Kidney (tissue), 14 donors: ENCODE data around the gene ASB8. TPM values are rescaled to one million over a fixed set of nuclear protein-coding genes. Genes with fewer than 3 reads are reported as not detected.
A peak's percentile ranks its signal among the peaks of the same experiment; 100 is the strongest.

Experiments
- DNase-seq, 5 donors: peaks; one replicate each; pipeline ENCODE4 v3.0.0-alpha.2; 2013 to 2020
- FAIRE-seq: peaks from 2 replicates; lab custom pipeline; 2012; peaks lifted over from hg19 to GRCh38; lab: Jason Lieb, UNC
- H3K27ac ChIP-seq, 2 donors: one replicate each; pipeline ENCODE4 v1.7.0; 2013; ENCODE audit warnings: low read depth in 2 of 2, low read length in 2 of 2, inconsistent platforms in 1 of 2
- H3K27me3 ChIP-seq: one replicate; pipeline ENCODE4 v1.7.1; 2013; ENCODE audit warnings: low read length, inconsistent platforms; ENCODE audit not compliant: control insufficient read depth, insufficient read depth
- H3K36me3 ChIP-seq, 3 donors: one replicate each; pipeline versions ENCODE4 v1.7.0 to v1.7.1; 2013; ENCODE audit warnings: low read length in 3 of 3, control low read depth in 1 of 3, inconsistent platforms in 1 of 3; ENCODE audit not compliant: insufficient read depth in 3 of 3, control insufficient read depth in 2 of 3
- H3K4me1 ChIP-seq, 3 donors: one replicate each; pipeline versions ENCODE4 v1.7.0 to v1.7.1; 2013; ENCODE audit warnings: low read length in 3 of 3, inconsistent platforms in 1 of 3, low read depth in 1 of 3; ENCODE audit not compliant: control insufficient read depth in 2 of 3, insufficient read depth in 2 of 3
- H3K4me3 ChIP-seq, 3 donors: one replicate each; pipeline versions ENCODE4 v1.7.0 to v1.8.1; 2013; ENCODE audit warnings: low read length in 3 of 3, control low read depth in 1 of 3, inconsistent platforms in 1 of 3
- H3K9ac ChIP-seq, 3 donors: one replicate each; pipeline versions ENCODE4 v1.7.0 to v1.7.1; 2013; ENCODE audit warnings: low read length in 3 of 3, control low read depth in 1 of 3, inconsistent platforms in 1 of 3
- H3K9me3 ChIP-seq, 3 donors: one replicate each; pipeline versions ENCODE4 v1.7.0 to v1.7.1; 2013; ENCODE audit warnings: low read length in 3 of 3, control low read depth in 1 of 3, inconsistent platforms in 1 of 3; ENCODE audit not compliant: control insufficient read depth in 2 of 3, insufficient read depth in 1 of 3
- intact Hi-C: fragments of 100-400 bp; cut with DNase I; formaldehyde crosslinking; loops from one replicate; pipeline ENCODE4 v1.11.1; 2022
- polyA plus RNA-seq: library from polyadenylated mRNA; stranded (reverse); fragments of 350-450 nt; fragmentation: Illumina TruSeq; extraction: RNeasy Lipid Tissue Mini Kit (QIAGEN cat#74804); gene quantifications from one replicate; pipeline ENCODE4 v1.2.3, GENCODE V29; 2014; ENCODE audit warnings: low read depth, low replicate concordance; ENCODE audit not compliant: insufficient read depth
- total RNA-seq: library from RNA; stranded (reverse); fragmentation: NEBNext Ultra II Directional; extraction: Animal tissue kit (Norgen Biotek cat#: 25700); gene quantifications from one replicate; pipeline ENCODE4 v1.2.1, GENCODE V29; 2021
- TF ChIP-seq, protein P1 (sequence below): IDR thresholded peaks from 3 replicates; pipeline ENCODE4 v1.5.1; 2012; ENCODE audit warnings: mild to moderate bottlenecking, moderate library complexity, borderline replicate concordance; ENCODE audit not compliant: insufficient read depth; ENCODE audit errors: extremely low read depth
- donor health status: control.
- donor health status: control.
- donor health status: control.
- donor health status: control.
- donor health status: control.
- donor health status: DM: yes; HTN: yes; CAD: no.
- donor health status: Normal renal cell carcinoma (clear cell type).

ASB8 gene
- total and polyA plus RNA-seq, 2 donors from 2014 or later = 27.3 to 40.5 TPM

DNA sequence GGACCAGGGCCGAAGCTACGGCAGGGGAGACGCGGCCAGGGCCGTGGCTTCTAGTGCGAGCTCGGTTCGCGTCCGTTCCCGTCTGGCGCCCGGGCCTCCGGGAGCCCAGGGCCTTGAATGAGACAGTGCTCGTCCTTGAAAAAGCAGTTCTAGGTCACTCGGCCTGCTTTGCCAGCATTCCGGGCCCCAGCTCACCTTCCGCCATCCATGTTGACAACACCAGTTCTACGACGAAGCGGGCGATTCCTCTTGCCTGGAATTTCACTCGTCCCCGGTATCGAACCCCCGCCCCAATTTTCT is 41.3 kb upstream of the ASB8 start:
- Histone ChIP-seq H3K27ac (peak overlapping the region; percentile 94 to 96), H3K9ac (peak overlapping the region; percentile 82 to 96 (median 91)), H3K36me3 (no peaks in the 10 kb centered on the region), H3K27me3 (no peaks in the 10 kb centered on the region), H3K4me1 (peaks cover 0 to 3% (median 2%) of the 10 kb centered on the region in 3 donors), H3K9me3 (peaks cover 0 to 11% (median 0%) of the 10 kb centered on the region in 3 donors), H3K4me3 (peak overlapping the region; percentile 92 to 97 (median 93))
- intact Hi-C loops = no loop called here
- FAIRE-seq (no peak), DNase-seq (peak in 3 of 5 donors; percentile 54 to 78 (median 75))
- TF ChIP-seq, protein P1, sequence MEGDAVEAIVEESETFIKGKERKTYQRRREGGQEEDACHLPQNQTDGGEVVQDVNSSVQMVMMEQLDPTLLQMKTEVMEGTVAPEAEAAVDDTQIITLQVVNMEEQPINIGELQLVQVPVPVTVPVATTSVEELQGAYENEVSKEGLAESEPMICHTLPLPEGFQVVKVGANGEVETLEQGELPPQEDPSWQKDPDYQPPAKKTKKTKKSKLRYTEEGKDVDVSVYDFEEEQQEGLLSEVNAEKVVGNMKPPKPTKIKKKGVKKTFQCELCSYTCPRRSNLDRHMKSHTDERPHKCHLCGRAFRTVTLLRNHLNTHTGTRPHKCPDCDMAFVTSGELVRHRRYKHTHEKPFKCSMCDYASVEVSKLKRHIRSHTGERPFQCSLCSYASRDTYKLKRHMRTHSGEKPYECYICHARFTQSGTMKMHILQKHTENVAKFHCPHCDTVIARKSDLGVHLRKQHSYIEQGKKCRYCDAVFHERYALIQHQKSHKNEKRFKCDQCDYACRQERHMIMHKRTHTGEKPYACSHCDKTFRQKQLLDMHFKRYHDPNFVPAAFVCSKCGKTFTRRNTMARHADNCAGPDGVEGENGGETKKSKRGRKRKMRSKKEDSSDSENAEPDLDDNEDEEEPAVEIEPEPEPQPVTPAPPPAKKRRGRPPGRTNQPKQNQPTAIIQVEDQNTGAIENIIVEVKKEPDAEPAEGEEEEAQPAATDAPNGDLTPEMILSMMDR = no peak

DNA sequence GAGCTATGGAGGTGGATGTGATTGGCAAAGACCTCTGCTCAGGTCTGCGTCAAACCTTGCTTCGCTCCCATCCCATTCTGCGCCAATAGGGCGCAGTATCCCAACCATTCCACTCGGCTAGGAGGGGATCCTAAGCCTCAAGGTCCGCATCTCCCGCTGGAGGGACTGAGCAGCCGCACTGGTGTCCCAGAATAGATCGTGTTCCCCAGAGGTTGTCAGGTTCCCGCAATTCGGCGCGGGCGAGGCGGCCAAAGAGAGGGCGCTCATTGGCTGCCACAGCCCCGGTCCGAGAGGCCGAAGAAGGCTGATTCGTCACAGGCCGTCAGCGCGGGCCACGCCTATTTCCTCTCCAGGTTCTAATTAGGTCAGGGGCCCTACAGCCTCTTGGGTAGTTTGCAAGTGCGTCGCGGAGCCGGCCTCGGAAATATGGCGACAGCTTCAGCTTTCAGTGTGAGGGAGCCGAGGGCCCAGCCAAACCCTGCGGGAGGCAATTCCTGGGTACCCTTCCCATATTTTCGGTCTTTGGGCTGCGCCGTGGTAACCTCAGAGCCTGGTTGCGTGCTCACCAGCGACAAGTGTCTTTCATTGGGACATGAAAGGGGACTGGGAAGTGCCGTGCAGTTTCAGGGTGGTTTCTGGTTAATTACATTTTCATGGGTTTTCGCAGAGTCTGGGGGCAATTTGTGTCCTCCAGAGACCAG is 40.8 kb upstream of the ASB8 start:
- no peaks in the 10 kb centered on the region for H3K27me3 ChIP-seq
- peak; percentile 62 for FAIRE-seq
- no peaks in the 10 kb centered on the region for H3K36me3 ChIP-seq
- TF ChIP-seq, protein P1 = no peak
- DNase-seq = peak; percentile 97 to 98 (median 98)
- H3K9me3 ChIP-seq = peaks cover 0 to 7% (median 0%) of the 10 kb centered on the region in 3 donors
- H3K4me3 ChIP-seq = peak overlapping the region; percentile 92 to 97 (median 93)
- H3K27ac ChIP-seq = peak overlapping the region; percentile 94 to 96
- intact Hi-C loops = no loop called here
- H3K9ac ChIP-seq = peak overlapping the region; percentile 84 to 96 (median 91)
- peaks cover 0 to 3% (median 2%) of the 10 kb centered on the region in 3 donors for H3K4me1 ChIP-seq

DNA sequence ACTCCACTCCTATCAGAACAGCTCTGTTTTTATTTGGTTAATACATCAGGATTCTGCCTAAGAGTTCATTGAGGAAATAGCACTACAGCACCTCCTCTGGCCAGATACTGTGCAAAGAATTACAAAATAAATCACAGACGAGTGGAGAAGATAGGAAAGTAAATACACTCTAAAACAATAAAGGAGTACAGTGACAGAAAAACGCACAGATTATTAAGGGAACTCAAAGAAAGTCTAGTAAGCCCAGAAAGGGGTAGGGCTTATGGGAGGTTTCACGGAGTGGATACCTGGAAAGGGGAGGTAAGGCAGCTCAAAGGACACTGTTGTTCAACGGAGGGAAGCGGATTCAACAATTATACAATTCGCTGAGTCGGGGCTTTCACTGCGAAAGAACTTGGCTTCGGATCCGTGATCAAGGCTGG is 40.2 kb upstream of the ASB8 start:
- Histone ChIP-seq H3K4me3 (peak overlapping the region; percentile 92 to 97 (median 93)), H3K27ac (peak overlapping the region; percentile 94 to 96), H3K27me3 (no peaks in the 10 kb centered on the region), H3K9me3 (peaks cover 0 to 2% (median 0%) of the 10 kb centered on the region in 3 donors), H3K4me1 (peaks cover 0 to 3% (median 2%) of the 10 kb centered on the region in 3 donors), H3K9ac (peak overlapping the region; percentile 65 to 91 (median 84)), H3K36me3 (no peaks in the 10 kb centered on the region)
- FAIRE-seq = no peak
- intact Hi-C loops = no loop called here
- DNase-seq = peak in 2 of 5 donors; percentile 21 to 80
- TF ChIP-seq, protein P1 = peak; percentile 43
